ENCODE data around the gene TECPR2. TPM values are rescaled to one million over a fixed set of nuclear protein-coding genes. Genes with fewer than 3 reads are reported as not detected.

TECPR2 gene
- polyA plus RNA-seq, 3 donors, result 3.3 to 6.1 (median 5.9) TPM

DNA sequence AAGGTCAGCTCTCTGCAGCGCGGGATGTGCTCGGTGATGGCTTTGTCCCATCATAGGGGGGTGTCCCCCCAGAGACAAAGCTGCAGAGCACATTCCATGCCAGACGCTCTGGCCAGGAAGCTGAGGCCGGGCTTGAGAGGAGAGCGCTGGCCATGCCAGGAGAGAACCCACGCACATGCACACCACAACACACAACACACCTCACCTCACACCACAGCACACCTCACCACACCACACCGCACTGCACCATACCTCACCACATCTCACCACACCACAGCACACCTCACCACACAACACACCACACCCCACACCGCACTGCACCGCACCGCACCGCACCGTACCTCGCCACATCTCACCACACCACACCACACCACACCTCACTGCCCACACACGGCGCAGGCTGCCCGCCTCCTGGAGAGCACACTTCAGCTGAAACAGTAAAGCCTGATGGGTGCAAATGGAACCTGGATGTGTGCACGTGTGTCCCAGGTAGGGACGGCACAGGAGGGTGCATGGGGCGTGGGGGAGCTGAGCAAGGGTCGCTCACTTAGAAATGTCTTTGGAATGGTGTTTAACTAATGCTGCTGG, 136.0 kb downstream of the TECPR2 start:
- WGBS, 3 donors, result 84 to 92% (median 87%) methylated on average over 21 of the region's 21 CpGs
- H3K27ac ChIP-seq (ENCODE audit: low read depth, low read length), result no peak overlapping the region

DNA sequence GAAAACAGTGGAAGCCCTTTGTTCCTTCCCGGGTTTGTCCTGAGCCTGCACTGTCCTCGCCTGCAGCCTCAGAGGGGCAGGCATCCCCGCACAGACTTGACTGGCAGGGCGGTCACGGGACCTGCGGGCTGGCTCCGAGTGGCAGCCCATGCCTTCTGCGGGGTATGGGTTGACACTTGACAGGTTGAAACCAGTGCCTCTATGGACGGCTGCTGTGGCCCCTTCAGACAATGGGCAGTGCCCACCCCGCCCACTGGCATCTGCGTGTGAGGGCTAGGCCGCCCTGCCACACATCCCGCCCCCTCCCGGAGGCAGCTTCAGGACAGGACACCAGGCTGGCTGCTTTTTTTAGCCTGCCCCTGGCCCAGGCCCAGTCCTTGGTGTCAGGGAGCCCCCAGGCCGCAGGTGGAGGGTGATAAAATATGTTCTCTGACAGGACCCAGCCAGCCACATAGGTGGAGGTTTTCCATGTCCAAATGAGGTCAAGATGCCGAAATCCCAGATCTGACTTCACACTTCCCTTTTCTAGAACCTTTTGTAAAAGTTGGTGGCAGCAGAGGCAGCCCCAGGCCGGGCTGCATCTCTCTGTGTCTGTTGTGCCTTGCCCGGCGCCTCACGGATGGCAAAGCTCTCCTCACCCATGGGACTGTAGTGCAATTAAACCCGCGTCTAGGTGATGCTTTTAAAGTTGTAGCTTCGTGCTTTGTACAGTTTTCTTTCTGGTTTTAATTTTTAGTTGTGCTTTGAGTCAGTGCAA, 136.8 kb downstream of the TECPR2 start:
- WGBS, 3 donors, result 85 to 87% (median 87%) methylated on average over 23 of the region's 23 CpGs
- no peak overlapping the region for H3K27ac ChIP-seq (ENCODE audit: low read depth, low read length)

DNA sequence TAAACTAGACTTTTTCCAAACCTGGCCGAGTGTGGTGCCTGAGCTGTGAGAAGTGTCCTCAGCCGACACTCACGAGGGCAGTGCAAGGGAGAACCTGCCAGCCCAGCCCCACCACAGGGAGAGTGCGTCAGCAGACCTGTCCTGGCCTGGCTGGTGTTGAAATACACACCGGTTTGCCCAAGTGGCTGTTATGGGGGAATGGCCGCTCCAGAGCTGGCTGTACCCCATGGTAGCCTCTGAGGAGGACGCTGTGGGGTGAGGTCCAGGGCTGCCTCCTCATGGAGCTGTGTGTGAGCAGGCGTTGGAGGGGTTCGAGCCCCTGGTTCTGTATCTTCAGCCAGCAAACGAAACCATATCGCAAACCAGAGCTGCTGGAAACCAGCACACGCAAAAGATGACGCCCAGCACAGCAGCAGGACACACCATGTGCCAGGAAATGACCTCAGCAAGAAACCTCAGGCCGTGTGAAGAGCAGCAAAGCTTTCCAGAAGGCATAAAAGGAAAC, 137.5 kb downstream of the TECPR2 start:
- WGBS, 3 donors, result 52 to 81% (median 54%) methylated on average over 14 of the region's 14 CpGs

DNA sequence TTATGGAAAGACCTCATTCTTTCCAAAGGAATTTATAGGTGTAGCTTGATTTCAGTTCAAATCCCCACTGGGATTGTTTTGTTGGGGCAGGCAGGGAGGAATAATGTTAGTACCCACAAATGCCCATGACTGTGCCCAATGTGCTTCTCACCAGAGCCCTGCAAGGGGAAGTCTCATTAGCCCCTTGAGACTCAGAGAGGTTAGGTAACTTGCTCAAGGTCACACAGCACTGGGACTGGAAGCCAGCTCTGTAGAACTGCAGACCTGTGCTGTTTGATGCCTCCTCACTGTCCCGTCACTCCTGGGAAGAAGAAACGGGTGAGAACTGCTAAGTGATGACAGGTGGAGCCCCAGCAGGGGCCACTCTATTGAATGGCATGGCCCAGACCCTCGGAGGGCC, 138.0 kb downstream of the TECPR2 start:
- H3K27ac ChIP-seq (ENCODE audit: low read depth, low read length), result no peak overlapping the region
- WGBS, 3 donors, result 85 to 90% (median 88%) methylated on average over 3 of the region's 3 CpGs

More for the DNA sequence above, 137.5 kb downstream of the TECPR2 start:
- no peak overlapping the region for H3K27ac ChIP-seq (ENCODE audit: low read depth, low read length)

DNA sequence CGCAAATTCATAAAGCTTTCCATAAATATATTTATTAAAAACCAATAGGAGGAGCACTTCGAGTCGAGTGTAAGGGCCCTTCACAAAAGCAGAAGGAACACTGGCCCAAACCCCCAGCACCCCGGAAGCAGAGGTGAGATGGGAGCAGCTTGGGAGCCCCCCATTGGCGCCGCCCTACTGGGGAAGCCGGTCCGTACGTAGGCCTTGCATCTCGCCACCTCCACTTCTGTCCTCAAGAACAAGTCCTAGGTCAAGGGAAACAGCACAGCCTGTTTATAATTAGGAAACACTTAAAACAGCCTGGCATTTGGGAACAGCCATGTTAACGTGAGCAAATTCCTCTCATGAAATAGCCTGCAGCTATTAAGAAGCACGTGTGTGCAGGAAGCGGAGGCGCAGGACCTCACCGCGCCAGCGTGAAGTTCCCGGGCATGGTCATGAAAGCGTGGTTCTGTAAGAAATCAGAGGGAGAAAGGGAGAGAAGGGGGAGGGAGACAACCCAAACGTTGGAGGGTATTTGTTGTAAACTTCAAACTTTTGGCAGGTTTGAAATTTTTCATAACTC, 139.1 kb downstream of the TECPR2 start:
- no peak overlapping the region for H3K27ac ChIP-seq (ENCODE audit: low read depth, low read length)
- WGBS, 3 donors, result 89 to 92% (median 89%) methylated on average over 20 of the region's 20 CpGs

DNA sequence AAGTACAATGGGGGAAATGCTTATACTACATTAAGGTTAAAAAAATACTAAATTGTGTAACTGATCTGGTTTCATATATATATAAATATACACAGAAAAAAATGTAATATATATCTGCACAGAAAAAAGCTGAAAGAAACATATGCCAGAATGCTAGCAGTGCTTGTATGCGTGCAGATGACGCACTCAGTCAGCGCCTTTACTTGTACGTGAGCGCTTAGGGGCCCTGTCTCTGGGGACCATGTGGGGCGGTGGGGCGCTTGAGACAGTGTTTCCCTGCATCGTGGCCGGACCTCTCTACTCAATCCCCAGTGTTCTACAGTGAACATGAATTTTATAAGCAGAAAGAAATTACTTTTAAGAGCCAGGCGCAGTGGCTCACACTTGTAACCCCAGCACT, 139.8 kb downstream of the TECPR2 start:
- no peak overlapping the region for H3K27ac ChIP-seq (ENCODE audit: low read depth, low read length)
- WGBS, 3 donors, result 94 to 97% (median 96%) methylated on average over 10 of the region's 10 CpGs

DNA sequence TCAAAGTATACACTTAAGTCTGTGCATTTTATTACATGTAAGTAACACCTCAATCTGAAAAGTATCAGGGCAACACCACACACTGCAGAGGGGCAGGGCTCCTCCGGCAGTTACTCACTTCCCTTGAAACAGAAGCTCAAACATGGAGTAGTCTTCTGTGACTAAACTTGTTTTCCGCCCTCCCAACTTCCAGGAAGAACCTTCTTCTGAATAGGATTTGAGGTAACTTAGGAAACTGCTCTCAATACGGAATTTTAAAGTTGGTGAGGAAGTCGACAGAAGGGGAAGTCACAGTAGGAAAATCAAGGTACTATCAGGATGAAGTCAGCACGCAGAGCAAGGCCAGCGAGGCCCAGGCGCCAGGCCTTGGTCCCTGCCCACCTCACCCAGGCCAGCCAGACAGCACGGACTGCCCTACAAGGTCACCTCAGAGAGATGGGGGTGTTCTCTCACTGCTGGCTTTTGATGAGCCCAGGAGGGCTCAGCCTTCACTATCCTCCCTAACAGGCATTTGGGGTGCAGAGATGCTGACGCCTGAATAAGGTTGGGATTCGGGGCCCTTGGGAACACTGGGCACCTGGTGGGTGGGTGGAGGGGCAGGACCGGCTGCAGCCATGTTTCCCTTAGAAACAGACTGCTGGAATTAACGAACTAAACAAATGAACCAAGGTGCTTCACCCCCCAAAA, 141.0 kb downstream of the TECPR2 start:
- H3K27ac ChIP-seq (ENCODE audit: low read depth, low read length), result no peak overlapping the region
- 60 to 65% (median 63%) methylated on average over 12 of the region's 12 CpGs for WGBS, 3 donors

DNA sequence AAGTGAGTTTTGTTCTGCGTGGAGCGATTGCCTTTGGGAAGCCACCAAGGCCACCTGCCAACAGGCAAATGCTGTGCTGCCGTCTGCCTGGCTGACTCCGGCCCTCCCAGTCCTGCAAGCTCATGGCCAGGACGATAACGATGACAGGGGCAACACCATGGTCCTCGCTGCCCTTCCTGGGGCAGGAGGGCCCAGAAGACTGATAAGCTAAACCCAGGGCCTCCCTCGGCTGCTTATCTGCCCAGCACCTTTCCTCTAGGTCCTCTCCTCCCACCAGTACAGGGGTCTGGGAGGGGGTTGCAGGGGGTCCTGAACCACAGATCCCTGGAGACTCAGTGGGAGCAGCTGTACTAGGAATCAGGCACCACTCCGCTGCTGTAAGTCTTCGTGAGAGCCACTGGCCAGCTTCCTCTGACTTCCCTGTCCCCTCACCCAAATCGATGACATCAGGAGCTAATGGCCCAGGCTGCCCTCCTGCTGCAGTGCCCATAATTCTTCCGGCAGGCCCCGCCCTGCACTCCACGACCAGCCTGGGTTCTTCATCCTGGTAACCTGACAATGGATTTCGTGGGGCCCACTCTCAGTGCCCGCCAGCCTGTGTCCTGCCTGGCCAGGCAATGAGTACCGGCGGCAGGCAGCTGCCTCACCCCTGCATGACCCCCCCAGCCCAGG, 141.7 kb downstream of the TECPR2 start:
- no peak overlapping the region for H3K27ac ChIP-seq (ENCODE audit: low read depth, low read length)
- 72 to 79% (median 77%) methylated on average over 18 of the region's 18 CpGs for WGBS, 3 donors

DNA sequence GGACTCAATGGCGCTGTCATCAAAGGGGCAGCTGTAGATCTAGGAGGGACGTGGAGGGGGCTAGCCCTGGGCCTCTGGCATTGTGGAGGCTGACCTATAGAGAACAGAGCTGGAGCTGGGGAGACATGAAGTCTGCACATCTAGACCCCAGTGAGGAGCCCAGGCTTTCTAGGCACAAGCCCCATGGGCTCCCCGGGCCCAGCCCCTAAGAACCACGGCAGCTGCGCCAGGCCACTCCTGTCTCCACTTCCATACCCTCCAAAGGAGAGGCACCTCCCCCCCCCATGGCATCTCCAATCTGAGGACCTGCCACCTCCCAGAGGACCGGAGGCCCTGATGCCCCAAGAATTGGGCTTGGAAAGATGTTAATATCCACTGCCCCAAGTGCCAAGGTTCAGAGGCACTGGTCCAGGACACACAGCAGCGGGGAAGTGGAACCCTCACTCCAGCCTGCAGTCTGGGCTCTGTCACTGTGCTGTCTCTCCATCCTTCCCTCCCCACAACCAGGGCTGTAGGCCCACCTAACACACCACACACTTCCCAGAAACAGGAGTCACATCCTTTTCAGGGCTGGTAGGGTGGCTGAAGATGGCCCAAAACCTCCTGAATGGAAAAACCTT, 142.4 kb downstream of the TECPR2 start:
- H3K27ac ChIP-seq (ENCODE audit: low read depth, low read length), result no peak overlapping the region
- WGBS, 3 donors, result 78 to 85% (median 83%) methylated on average over 7 of the region's 7 CpGs

DNA sequence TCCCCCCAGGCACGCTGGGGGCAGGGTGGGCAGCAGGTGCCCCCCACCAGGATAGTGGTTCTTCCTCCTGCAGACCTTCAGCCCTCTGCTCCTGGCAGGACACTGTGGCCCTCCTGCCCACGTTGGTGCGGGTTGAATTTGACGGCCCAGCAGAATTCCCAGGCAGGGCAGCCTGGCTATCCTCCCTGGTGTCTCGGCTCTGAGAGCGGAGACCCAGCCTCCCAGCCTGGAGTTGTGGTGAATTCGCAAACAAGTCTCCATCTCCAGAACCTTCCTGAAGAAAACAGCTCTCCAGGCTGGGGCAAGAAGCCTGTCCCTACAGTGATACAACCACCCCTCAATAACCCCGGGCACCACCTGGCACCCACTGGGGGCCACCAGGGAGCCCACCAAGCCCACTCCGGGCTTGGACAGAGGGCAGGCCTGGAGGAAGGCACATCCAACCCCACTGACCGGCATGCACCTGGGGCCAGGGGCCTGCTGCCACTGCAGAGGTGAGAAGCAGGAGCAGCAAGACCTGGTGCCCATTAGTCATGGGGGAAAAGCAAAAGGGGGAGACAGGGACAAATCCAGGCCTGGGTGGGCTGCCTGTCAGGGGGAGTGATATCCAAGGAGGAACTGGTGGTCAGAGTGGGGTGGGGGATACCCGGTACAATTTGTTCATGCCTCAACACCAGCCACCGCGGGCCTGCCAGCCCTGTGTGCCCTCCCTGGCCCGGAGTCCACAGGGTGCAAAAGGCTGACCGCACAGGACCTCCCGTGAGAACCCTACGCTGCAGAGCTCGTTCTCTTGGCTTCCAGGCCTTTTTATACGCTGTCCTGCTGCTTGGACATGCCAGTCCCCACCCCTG, 143.3 kb downstream of the TECPR2 start:
- no peak overlapping the region for H3K27ac ChIP-seq (ENCODE audit: low read depth, low read length)
- WGBS, 3 donors, result 94 to 95% (median 95%) methylated on average over 19 of the region's 19 CpGs

DNA sequence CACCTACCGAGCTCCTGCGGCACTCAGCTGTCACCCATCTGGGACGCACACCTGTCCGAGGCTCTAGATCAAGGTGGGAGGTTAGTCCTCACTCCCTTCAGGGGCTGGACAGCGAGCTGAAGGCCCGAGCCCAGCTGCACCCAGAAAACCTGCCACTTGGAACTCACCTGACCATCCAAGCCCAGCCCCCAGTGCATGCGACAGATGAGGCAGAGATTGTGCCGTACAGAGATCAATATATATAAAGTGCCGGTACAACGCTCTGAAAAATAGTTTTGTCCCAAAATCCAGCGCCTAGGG, 143.8 kb downstream of the TECPR2 start:
- no peak overlapping the region for H3K27ac ChIP-seq (ENCODE audit: low read depth, low read length)
- 96 to 97% (median 97%) methylated on average over 11 of the region's 11 CpGs for WGBS, 3 donors

DNA sequence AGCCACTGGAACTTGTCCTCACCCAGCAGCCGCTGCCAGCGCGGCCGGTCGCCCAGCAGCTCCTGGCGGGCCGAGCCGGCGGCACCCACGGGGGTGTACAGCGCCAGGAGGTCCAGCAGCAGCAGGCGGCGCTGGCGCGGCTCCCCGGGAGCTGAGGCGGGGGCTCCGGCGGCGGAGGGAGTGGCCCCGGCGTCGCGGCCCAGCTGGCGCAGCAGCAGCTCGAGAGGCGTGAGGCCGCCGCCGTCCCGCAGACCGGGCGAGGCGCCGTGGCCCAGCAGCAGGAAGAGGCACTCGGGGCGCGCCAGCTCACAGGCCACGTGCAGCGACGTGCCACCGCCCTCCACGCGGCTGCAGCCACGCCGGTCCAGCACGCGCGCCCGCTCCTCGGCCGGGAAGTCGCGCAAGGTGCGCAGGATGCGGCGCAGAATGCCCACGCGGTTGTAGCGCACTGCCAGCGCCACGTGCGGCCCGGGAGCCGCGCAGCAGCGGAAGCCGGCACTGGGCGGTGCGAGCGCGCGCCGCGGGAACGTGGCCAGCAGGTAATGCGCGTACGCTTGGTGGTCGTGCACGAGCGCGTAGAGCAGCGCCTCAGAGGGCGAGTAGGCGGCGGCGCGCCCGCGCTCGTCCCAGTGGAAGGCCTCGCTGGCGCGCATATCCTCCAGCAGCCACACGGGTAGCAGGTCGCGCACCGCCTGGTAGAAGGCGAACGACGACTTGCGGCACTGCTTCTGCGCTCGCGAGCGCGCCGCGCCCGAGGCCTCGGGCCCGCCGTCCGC, 144.5 kb downstream of the TECPR2 start:
- 85 to 93% (median 89%) methylated on average over 88 to 115 of the region's 115 CpGs for WGBS, 3 donors
- H3K27ac ChIP-seq (ENCODE audit: low read depth, low read length), result no peak overlapping the region

DNA sequence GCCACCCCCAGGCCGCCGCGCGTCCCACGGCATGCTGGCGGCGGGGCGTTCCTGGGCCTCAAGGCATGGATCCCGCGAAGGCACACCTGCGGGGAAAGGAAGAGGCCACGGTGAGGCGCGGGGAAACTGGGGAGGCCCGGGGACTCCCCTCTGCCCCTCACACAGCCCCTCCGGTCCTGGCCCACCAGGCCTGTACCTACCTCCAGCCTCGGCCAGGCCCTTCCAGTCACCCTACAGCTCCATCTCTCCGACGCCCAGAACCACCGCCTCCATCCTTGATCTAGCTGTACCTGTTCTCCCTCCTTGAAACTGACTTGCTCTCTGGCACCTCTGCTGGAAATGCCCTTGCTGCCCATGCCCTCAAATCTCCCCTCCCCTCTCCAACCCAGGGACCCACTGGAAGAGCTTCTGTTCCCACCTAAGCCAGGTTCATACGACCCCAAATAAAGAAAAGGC, 145.1 kb downstream of the TECPR2 start:
- 88 to 92% (median 90%) methylated on average over 18 to 21 of the region's 21 CpGs for WGBS, 3 donors

DNA sequence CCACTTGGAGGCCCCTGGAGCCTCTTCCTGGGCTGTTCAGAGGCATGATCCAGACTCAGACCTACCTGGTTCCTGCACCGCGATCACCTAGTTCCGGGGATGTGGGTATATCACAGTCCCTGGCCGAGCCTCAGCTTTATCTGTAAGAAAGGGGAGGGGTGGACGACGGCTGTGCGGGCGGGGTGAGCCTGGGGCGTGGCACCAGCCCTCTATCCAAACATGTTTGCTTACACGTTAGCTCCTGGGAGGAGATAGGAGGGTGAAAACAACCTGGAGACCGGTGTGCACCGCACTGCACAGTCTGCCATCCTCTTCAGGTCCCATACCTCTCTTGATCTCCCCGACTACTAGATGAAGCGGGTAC, 145.7 kb downstream of the TECPR2 start:
- WGBS, 3 donors, result 16 to 85% (median 64%) methylated on average over 14 of the region's 14 CpGs
- H3K27ac ChIP-seq (ENCODE audit: low read depth, low read length), result no peak overlapping the region

More for the DNA sequence above, 145.1 kb downstream of the TECPR2 start:
- H3K27ac ChIP-seq (ENCODE audit: low read depth, low read length), result no peak overlapping the region

DNA sequence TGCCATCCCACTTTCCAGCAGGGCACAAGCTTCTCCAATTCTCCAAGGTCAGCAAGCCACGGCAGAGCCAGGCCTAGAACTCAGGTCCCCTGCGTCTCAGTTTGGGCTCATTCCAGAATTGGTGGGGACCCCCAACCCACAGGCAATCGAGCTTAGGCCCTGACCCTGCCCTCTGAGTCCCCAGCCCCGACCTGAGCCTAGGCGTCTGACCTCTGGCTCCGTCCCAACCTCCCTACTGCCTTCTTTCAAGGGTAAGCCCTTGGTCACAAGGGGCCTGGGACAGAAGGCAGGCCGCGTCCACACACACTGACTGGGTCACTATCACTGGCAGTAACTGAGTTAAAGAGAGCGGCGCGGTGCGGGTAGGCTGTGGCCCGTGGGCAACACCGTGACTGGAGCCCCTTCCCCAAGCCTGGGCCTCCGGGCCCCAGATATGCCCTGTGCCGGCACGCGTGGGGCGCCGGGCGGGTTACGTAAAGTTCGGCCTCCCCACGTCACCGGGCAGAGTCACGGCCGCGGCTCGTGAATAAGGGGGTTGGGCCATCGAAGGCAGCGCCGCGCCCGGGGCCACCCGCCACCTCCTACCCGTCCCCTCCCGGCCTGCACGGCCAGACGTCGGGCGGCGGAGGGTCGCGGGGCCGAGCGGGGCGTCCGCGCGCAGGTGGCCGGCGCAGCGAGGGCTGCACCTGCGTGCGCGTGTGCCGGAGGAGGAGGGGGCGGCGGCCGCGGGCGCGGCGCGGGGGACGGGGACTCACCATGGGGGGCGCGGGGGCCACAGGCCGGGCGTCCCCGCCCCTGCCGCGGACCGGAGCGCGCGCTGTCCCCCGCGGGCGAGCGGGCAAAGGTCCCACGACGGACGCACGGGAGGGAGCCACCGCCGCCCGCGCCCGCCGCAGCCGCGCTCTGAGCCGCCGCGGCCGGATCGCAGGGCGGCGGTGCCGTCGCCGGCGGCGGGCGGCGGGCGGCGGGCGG, 146.3 kb downstream of the TECPR2 start:
- 5 to 10% (median 8%) methylated on average over 39 to 108 of the region's 110 CpGs for WGBS, 3 donors
- H3K27ac ChIP-seq (ENCODE audit: low read depth, low read length), result no peak overlapping the region

Data from adipose tissue (tissue), 3 donors.